AG09309 (cell line): ENCODE data around the gene CORO7.

Experiments
- DNase-seq: peaks from one replicate; pipeline ENCODE4 v3.0.0-alpha.2; 2010; ENCODE audit warnings: low read depth
- H3K4me3 ChIP-seq: 2 replicates; pipeline ENCODE4 v1.5.1; 2011; ENCODE audit warnings: mild to moderate bottlenecking, low read depth, low read length, moderate library complexity; ENCODE audit not compliant: control insufficient read depth
- CTCF ChIP-seq: IDR thresholded peaks from 2 replicates; pipeline ENCODE4 v1.5.1; 2011; ENCODE audit warnings: mild to moderate bottlenecking, low read depth, low read length, inconsistent platforms; ENCODE audit not compliant: insufficient read depth, control insufficient read depth; ENCODE audit errors: missing control alignments

Gene CORO7

GRCh38 chr16:4318967-4319366, 97.4 kb downstream of the CORO7 start:
- no peak for DNase-seq
- H3K4me3 ChIP-seq = no peak overlapping the region; the same call in 1 of the 2 replicates

GRCh38 chr16:4318451-4318910, 97.9 kb downstream of the CORO7 start:
- DNase-seq = no peak
- H3K4me3 ChIP-seq = peak overlapping the region; percentile 84
- TF ChIP-seq CTCF = no peak

More at GRCh38 chr16:4318967-4319366, 97.4 kb downstream of the CORO7 start:
- TF ChIP-seq CTCF = no peak

GRCh38 chr16:4317532-4318450, 98.6 kb downstream of the CORO7 start:
- peak overlapping the region; percentile 84 for H3K4me3 ChIP-seq
- DNase-seq = no peak
- TF ChIP-seq CTCF = no peak

GRCh38 chr16:4316864-4317531, 99.4 kb downstream of the CORO7 start:
- no peak for TF ChIP-seq CTCF
- DNase-seq = no peak

GRCh38 chr16:4316108-4316863, 100.1 kb downstream of the CORO7 start:
- no peak for DNase-seq
- TF ChIP-seq CTCF = no peak
- H3K4me3 ChIP-seq = peak overlapping the region; percentile 84

More at GRCh38 chr16:4316864-4317531, 99.4 kb downstream of the CORO7 start:
- H3K4me3 ChIP-seq = peak overlapping the region; percentile 84
